ENCODE measurements around the gene CABLES1. TPM values are rescaled to one million over a fixed set of nuclear protein-coding genes. Genes with fewer than 3 reads are reported as not detected.

Gene CABLES1
- total RNA-seq, 1 donor from 2014 or later = 3.1 TPM

GRCh38 chr18:23146861-23147469 is 11.7 kb downstream of the CABLES1 start:
- H3K9me3 Mint-ChIP-seq (ENCODE audit: unreplicated experiment) = peaks cover 5% of the 10 kb centered on the region
- H3K27ac Mint-ChIP-seq (ENCODE audit: unreplicated experiment) = no peak overlapping the region
- H3K4me3 Mint-ChIP-seq (ENCODE audit: unreplicated experiment) = no peak overlapping the region
- no peak for TF ChIP-seq CTCF (IDR thresholded peaks at IDR 0.05; ENCODE audit: partially characterized antibody, unreplicated experiment)
- H3K36me3 Mint-ChIP-seq (ENCODE audit: unreplicated experiment) = no peaks in the 10 kb centered on the region
- peaks cover 5% of the 10 kb centered on the region for H3K27me3 Mint-ChIP-seq (ENCODE audit: unreplicated experiment)
- DNase-seq = no peak
- H3K4me1 Mint-ChIP-seq (ENCODE audit: low read depth, unreplicated experiment) = peaks cover 7% of the 10 kb centered on the region

- Mint-ChIP-seq H3K27ac (ENCODE audit: unreplicated experiment) (no peak overlapping the region), H3K4me1 (ENCODE audit: low read depth, unreplicated experiment) (peaks cover 7% of the 10 kb centered on the region), H3K4me3 (ENCODE audit: unreplicated experiment) (no peak overlapping the region), H3K27me3 (ENCODE audit: unreplicated experiment) (peaks cover 5% of the 10 kb centered on the region), H3K9me3 (ENCODE audit: unreplicated experiment) (peaks cover 5% of the 10 kb centered on the region), H3K36me3 (ENCODE audit: unreplicated experiment) (no peaks in the 10 kb centered on the region)
- DNase-seq = no peak
- TF ChIP-seq CTCF (IDR thresholded peaks at IDR 0.05; ENCODE audit: partially characterized antibody, unreplicated experiment) = no peak
These were observed 13.1 kb downstream of the CABLES1 start for GRCh38 chr18:23148382-23148781.

GRCh38 chr18:23149570-23149969 is 14.3 kb downstream of the CABLES1 start:
- Mint-ChIP-seq H3K27ac (ENCODE audit: unreplicated experiment) (no peak overlapping the region), H3K36me3 (ENCODE audit: unreplicated experiment) (no peaks in the 10 kb centered on the region), H3K4me1 (ENCODE audit: low read depth, unreplicated experiment) (no peaks in the 10 kb centered on the region), H3K4me3 (ENCODE audit: unreplicated experiment) (no peak overlapping the region), H3K9me3 (ENCODE audit: unreplicated experiment) (peaks cover 3% of the 10 kb centered on the region), H3K27me3 (ENCODE audit: unreplicated experiment) (peaks cover 3% of the 10 kb centered on the region)
- DNase-seq = no peak
- no peak for TF ChIP-seq CTCF (IDR thresholded peaks at IDR 0.05; ENCODE audit: partially characterized antibody, unreplicated experiment)

GRCh38 chr18:23151414-23152099 is 16.3 kb downstream of the CABLES1 start:
- no peak for TF ChIP-seq CTCF (IDR thresholded peaks at IDR 0.05; ENCODE audit: partially characterized antibody, unreplicated experiment)
- Mint-ChIP-seq H3K4me3 (ENCODE audit: unreplicated experiment) (no peak overlapping the region), H3K9me3 (ENCODE audit: unreplicated experiment) (no peaks in the 10 kb centered on the region), H3K36me3 (ENCODE audit: unreplicated experiment) (no peaks in the 10 kb centered on the region), H3K27me3 (ENCODE audit: unreplicated experiment) (peaks cover 3% of the 10 kb centered on the region), H3K4me1 (ENCODE audit: low read depth, unreplicated experiment) (no peaks in the 10 kb centered on the region), H3K27ac (ENCODE audit: unreplicated experiment) (no peak overlapping the region)
- no peak for DNase-seq

- no peaks in the 10 kb centered on the region for H3K4me1 Mint-ChIP-seq (ENCODE audit: low read depth, unreplicated experiment)
- peaks cover 3% of the 10 kb centered on the region for H3K27me3 Mint-ChIP-seq (ENCODE audit: unreplicated experiment)
- no peak for DNase-seq
- no peaks in the 10 kb centered on the region for H3K9me3 Mint-ChIP-seq (ENCODE audit: unreplicated experiment)
- H3K4me3 Mint-ChIP-seq (ENCODE audit: unreplicated experiment) = no peak overlapping the region
- TF ChIP-seq CTCF (IDR thresholded peaks at IDR 0.05; ENCODE audit: partially characterized antibody, unreplicated experiment) = no peak
- H3K27ac Mint-ChIP-seq (ENCODE audit: unreplicated experiment) = no peak overlapping the region
- H3K36me3 Mint-ChIP-seq (ENCODE audit: unreplicated experiment) = no peaks in the 10 kb centered on the region
These were observed 18.7 kb downstream of the CABLES1 start for GRCh38 chr18:23154030-23154429.

All from glutamatergic neuron (in vitro differentiated cells).